Ishikawa (cell line): ENCODE measurements around the gene DOK7.

Source experiments
- CREB1 ChIP-seq: IDR thresholded peaks from 2 replicates; pipeline ENCODE4 v1.6.1; 2012; ENCODE audit warnings: low read depth
- FOXM1 ChIP-seq: IDR thresholded peaks from 2 replicates; pipeline ENCODE4 v1.6.1; 2012; ENCODE audit warnings: low read depth, borderline replicate concordance
- RAD21 ChIP-seq: IDR thresholded peaks from 2 replicates; pipeline ENCODE4 v1.6.1; 2012; ENCODE audit warnings: low read depth
- REST ChIP-seq: IDR thresholded peaks from 2 replicates; pipeline ENCODE4 v1.6.1; 2012; ENCODE audit warnings: low read depth, mild to moderate bottlenecking
- TAF1 ChIP-seq: IDR thresholded peaks from 2 replicates; pipeline ENCODE4 v1.6.1; 2012; ENCODE audit warnings: low read depth, mild to moderate bottlenecking
- USF1 ChIP-seq: IDR thresholded peaks from 2 replicates; pipeline ENCODE4 v1.6.1; 2012
- YY1 ChIP-seq: IDR thresholded peaks from 2 replicates; pipeline ENCODE4 v1.6.1; 2012; ENCODE audit warnings: low read depth
- ZBTB7A ChIP-seq: IDR thresholded peaks from 2 replicates; pipeline ENCODE4 v1.6.1; 2012; ENCODE audit warnings: low read depth

- TF ChIP-seq ZBTB7A, result peak; percentile 72; the same call in 1 of the 2 replicates
- TF ChIP-seq TAF1, result no peak
- no peak for TF ChIP-seq CREB1
- TF ChIP-seq YY1, result no peak
- no peak for TF ChIP-seq USF1
- no peak for TF ChIP-seq FOXM1
- TF ChIP-seq REST, result no peak
- TF ChIP-seq RAD21, result no peak
Measured at GRCh38 chr4:3488820-3489219, 25.7 kb downstream of the DOK7 start.
